WI38 (cell line): Measurements from ENCODE around the gene CLSTN1.

Experiments
- H3K4me3 ChIP-seq: 2 replicates; pipeline ENCODE4 v1.5.1; 2011; ENCODE audit warnings: low read depth, mild to moderate bottlenecking, control low read depth, low read length
- CTCF ChIP-seq: IDR thresholded peaks from 2 replicates; pipeline ENCODE4 v1.5.1; 2012; ENCODE audit warnings: low read depth, mild to moderate bottlenecking, control low read depth, low read length

The CLSTN1 gene

GRCh38 chr1:9782116-9782751, 41.5 kb downstream of the CLSTN1 start:
- TF ChIP-seq CTCF: no peak

GRCh38 chr1:9780554-9781110, 43.1 kb downstream of the CLSTN1 start:
- TF ChIP-seq CTCF: no peak
- no peak overlapping the region for H3K4me3 ChIP-seq

More at GRCh38 chr1:9782116-9782751, 41.5 kb downstream of the CLSTN1 start:
- H3K4me3 ChIP-seq: no peak overlapping the region

- no peak overlapping the region for H3K4me3 ChIP-seq
- TF ChIP-seq CTCF: no peak
Observed at GRCh38 chr1:9778905-9779304, 44.9 kb downstream of the CLSTN1 start.

- no peak overlapping the region for H3K4me3 ChIP-seq
Observed at GRCh38 chr1:9776685-9777084, 47.1 kb downstream of the CLSTN1 start.

GRCh38 chr1:9774712-9775679, 48.8 kb downstream of the CLSTN1 start:
- H3K4me3 ChIP-seq: no peak overlapping the region
- no peak for TF ChIP-seq CTCF

More at GRCh38 chr1:9776685-9777084, 47.1 kb downstream of the CLSTN1 start:
- no peak for TF ChIP-seq CTCF

- TF ChIP-seq CTCF: no peak
Observed at GRCh38 chr1:9770298-9770697, 53.5 kb downstream of the CLSTN1 start.

More at GRCh38 chr1:9770298-9770697, 53.5 kb downstream of the CLSTN1 start:
- H3K4me3 ChIP-seq: no peak overlapping the region
